Measurements from ENCODE around the gene KDM1B. TPM values are rescaled to one million over a fixed set of nuclear protein-coding genes. Genes with fewer than 3 reads are reported as not detected.

Gene KDM1B
- total RNA-seq, 1 experiment from 2014 or later, result 25.0 TPM

DNA sequence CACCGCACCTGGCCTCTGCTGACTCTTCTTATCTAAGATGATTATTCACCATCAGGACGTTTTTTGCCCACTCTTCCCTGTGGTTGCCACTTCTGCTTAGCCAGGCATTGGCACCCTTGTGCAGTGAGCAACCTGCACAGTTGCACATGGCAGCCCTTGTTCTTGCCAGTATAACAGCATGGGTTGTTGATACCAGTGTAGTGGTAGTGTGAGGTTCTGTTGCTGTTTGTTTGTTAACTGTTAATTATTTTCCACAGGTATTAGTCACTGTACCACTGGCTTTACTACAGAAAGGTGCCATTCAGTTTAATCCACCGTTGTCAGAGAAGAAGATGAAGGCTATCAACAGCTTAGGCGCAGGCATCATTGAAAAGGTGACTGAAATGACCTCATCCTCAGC is 57.0 kb downstream of the KDM1B start:
- H2AFZ ChIP-seq (ENCODE audit: low read length), result no peak overlapping the region
- no peak overlapping the region for H3K4me2 ChIP-seq (ENCODE audit: low read length)
- ChIA-PET CTCF (no interaction called here), POLR2A (ENCODE audit: unreplicated experiment) (no interaction called here)
- H3K27ac ChIP-seq (ENCODE audit: low read length), result no peak overlapping the region
- H3K9ac ChIP-seq (ENCODE audit: low read length), result no peak overlapping the region
- peaks cover 15% of the 10 kb centered on the region for H3K4me1 ChIP-seq (ENCODE audit: insufficient read depth, low read length)
- no peaks in the 10 kb centered on the region for H4K20me1 ChIP-seq (ENCODE audit: low read length)
- no TSS peak for BruUV-seq (replicated peaks)
- no peak for ATAC-seq
- DNase-seq, result no peak
- no peaks in the 10 kb centered on the region for H3K79me2 ChIP-seq (ENCODE audit: low read length)
- H3K27me3 ChIP-seq (ENCODE audit: low read length), result no peaks in the 10 kb centered on the region
- intact Hi-C loops (cut with micrococcal nuclease), result no loop called here
- H3K9me2 ChIP-seq (replicated peaks; ENCODE audit: low read length), result no peaks in the 10 kb centered on the region
- H3K36me3 ChIP-seq (ENCODE audit: low read depth, low read length), result no peaks in the 10 kb centered on the region
- no peak overlapping the region for H3K4me3 ChIP-seq (ENCODE audit: low read length)
- no peaks in the 10 kb centered on the region for H3F3A ChIP-seq (ENCODE audit: low read length, unreplicated experiment)
- no peaks in the 10 kb centered on the region for H3K9me3 ChIP-seq (ENCODE audit: low read length)
- TF ChIP-seq EZH2phosphoT487 (IDR thresholded peaks at IDR 0.05; ENCODE audit: borderline replicate concordance, low read length) (no peak), EZH2 (IDR thresholded peaks at IDR 0.05; ENCODE audit: low read length, unreplicated experiment) (no peak), CTCF (conservative IDR thresholded peaks at IDR 0.05; ENCODE audit: low read depth, low read length) (no peak)

- H3K9me2 ChIP-seq (replicated peaks; ENCODE audit: low read length), result no peaks in the 10 kb centered on the region
- H3K4me1 ChIP-seq (ENCODE audit: insufficient read depth, low read length), result peaks cover 15% of the 10 kb centered on the region
- no TSS peak for BruUV-seq (replicated peaks)
- H3F3A ChIP-seq (ENCODE audit: low read length, unreplicated experiment), result no peaks in the 10 kb centered on the region
- no peaks in the 10 kb centered on the region for H3K79me2 ChIP-seq (ENCODE audit: low read length)
- H3K4me3 ChIP-seq (ENCODE audit: low read length), result no peak overlapping the region
- no peaks in the 10 kb centered on the region for H3K27me3 ChIP-seq (ENCODE audit: low read length)
- H2AFZ ChIP-seq (ENCODE audit: low read length), result no peak overlapping the region
- DNase-seq (no peak), ATAC-seq (no peak)
- no peak overlapping the region for H3K27ac ChIP-seq (ENCODE audit: low read length)
- no peaks in the 10 kb centered on the region for H3K36me3 ChIP-seq (ENCODE audit: low read depth, low read length)
- H3K9me3 ChIP-seq (ENCODE audit: low read length), result no peaks in the 10 kb centered on the region
- ChIA-PET POLR2A (ENCODE audit: unreplicated experiment) (no interaction called here), CTCF (no interaction called here)
- no peak overlapping the region for H3K4me2 ChIP-seq (ENCODE audit: low read length)
- H4K20me1 ChIP-seq (ENCODE audit: low read length), result no peaks in the 10 kb centered on the region
- no peak overlapping the region for H3K9ac ChIP-seq (ENCODE audit: low read length)
- intact Hi-C loops (cut with micrococcal nuclease), result no loop called here
- TF ChIP-seq EZH2phosphoT487 (IDR thresholded peaks at IDR 0.05; ENCODE audit: borderline replicate concordance, low read length) (no peak), CTCF (conservative IDR thresholded peaks at IDR 0.05; ENCODE audit: low read depth, low read length) (no peak), EZH2 (IDR thresholded peaks at IDR 0.05; ENCODE audit: low read length, unreplicated experiment) (no peak)
Observed at GRCh38 chr6:18213439-18213838, 58.2 kb downstream of the KDM1B start.

- Histone ChIP-seq H2AFZ (ENCODE audit: low read length) (no peak overlapping the region), H3K9me3 (ENCODE audit: low read length) (no peaks in the 10 kb centered on the region), H3K79me2 (ENCODE audit: low read length) (no peaks in the 10 kb centered on the region), H3K9me2 (replicated peaks; ENCODE audit: low read length) (no peaks in the 10 kb centered on the region), H3K27ac (ENCODE audit: low read length) (no peak overlapping the region), H3K27me3 (ENCODE audit: low read length) (no peaks in the 10 kb centered on the region), H3K4me1 (ENCODE audit: insufficient read depth, low read length) (peaks cover 15% of the 10 kb centered on the region), H3F3A (ENCODE audit: low read length, unreplicated experiment) (no peaks in the 10 kb centered on the region), H3K4me2 (ENCODE audit: low read length) (no peak overlapping the region), H4K20me1 (ENCODE audit: low read length) (no peaks in the 10 kb centered on the region), H3K36me3 (ENCODE audit: low read depth, low read length) (no peaks in the 10 kb centered on the region), H3K9ac (ENCODE audit: low read length) (no peak overlapping the region), H3K4me3 (ENCODE audit: low read length) (no peak overlapping the region)
- no TSS peak for BruUV-seq (replicated peaks)
- intact Hi-C loops (cut with micrococcal nuclease), result no loop called here
- ATAC-seq (no peak), DNase-seq (no peak)
- CTCF ChIA-PET, result no interaction called here
- TF ChIP-seq EZH2phosphoT487 (IDR thresholded peaks at IDR 0.05; ENCODE audit: borderline replicate concordance, low read length) (no peak), CTCF (conservative IDR thresholded peaks at IDR 0.05; ENCODE audit: low read depth, low read length) (no peak), EZH2 (IDR thresholded peaks at IDR 0.05; ENCODE audit: low read length, unreplicated experiment) (no peak)
- POLR2A ChIA-PET (ENCODE audit: unreplicated experiment), result no interaction called here
Observed at GRCh38 chr6:18214003-18214402, 58.8 kb downstream of the KDM1B start.
